Neural cell (in vitro differentiated cells): ENCODE data around the gene PIK3R3. TPM values are rescaled to one million over a fixed set of nuclear protein-coding genes. Genes with fewer than 3 reads are reported as not detected.

Source experiments
- H2AFZ ChIP-seq: fragments of 200-600, 300-800 bp; sonication (generic), shearing (Covaris generic); 2 replicates; pipeline ENCODE4 v1.6.0; 2014; ENCODE audit warnings: low read depth, mild to moderate bottlenecking, antibody characterized with exemption, low read length, moderate library complexity
- H3F3A ChIP-seq: fragments of 200-600 bp; shearing (Covaris generic); 2 replicates; pipeline ENCODE4 v1.6.1; 2016; ENCODE audit warnings: mild to moderate bottlenecking, moderate library complexity, mixed read lengths, antibody characterized with exemption, low read length; ENCODE audit not compliant: insufficient read depth, poor library complexity, severe bottlenecking
- H3K27ac ChIP-seq: fragments of 200-600, 300-800 bp; sonication (generic), shearing (Covaris generic); 2 replicates; pipeline ENCODE4 v1.5.1; 2014; ENCODE audit warnings: mild to moderate bottlenecking, low read length, moderate library complexity
- H3K27me3 ChIP-seq: fragments of 300-800, 200-600 bp; sonication (generic), shearing (Covaris generic); 2 replicates; pipeline ENCODE4 v1.6.0; 2014; ENCODE audit warnings: mild to moderate bottlenecking, low read depth, low read length, moderate library complexity; ENCODE audit not compliant: insufficient read depth
- H3K36me3 ChIP-seq: fragments of 300-800, 200-600 bp; sonication (generic), shearing (Covaris generic); 2 replicates; pipeline ENCODE4 v1.5.1; 2014; ENCODE audit warnings: mild to moderate bottlenecking, antibody characterized with exemption, low read length, moderate library complexity; ENCODE audit not compliant: insufficient read depth
- H3K4me2 ChIP-seq: fragments of 300-800, 200-600 bp; sonication (generic), shearing (Covaris generic); 2 replicates; pipeline ENCODE4 v1.6.0; 2014; ENCODE audit warnings: mild to moderate bottlenecking, low read length
- H3K4me3 ChIP-seq: fragments of 300-800, 200-600 bp; sonication (generic), shearing (Covaris generic); 2 replicates; pipeline ENCODE4 v1.5.1; 2014; ENCODE audit warnings: mild to moderate bottlenecking, low read length, moderate library complexity
- H3K79me2 ChIP-seq: fragments of 200-600 bp; shearing (Covaris generic); replicated peaks from 2 replicates; pipeline ENCODE4 v1.6.0; 2014; ENCODE audit warnings: mild to moderate bottlenecking, low read length, moderate library complexity; ENCODE audit not compliant: insufficient read depth
- H3K9ac ChIP-seq: fragments of 300-800, 200-600 bp; sonication (generic), shearing (Covaris generic); 2 replicates; pipeline ENCODE4 v1.6.1; 2016; ENCODE audit warnings: mild to moderate bottlenecking, low read length, mixed read lengths
- H3K9me2 ChIP-seq: fragments of 200-600 bp; shearing (Covaris generic); 2 replicates; pipeline ENCODE4 v1.6.1; 2016; ENCODE audit warnings: mild to moderate bottlenecking, low read length, mixed read lengths; ENCODE audit not compliant: insufficient read depth
- H3K9me3 ChIP-seq: fragments of 200-600, 300-800 bp; sonication (generic), shearing (Covaris generic); 2 replicates; pipeline ENCODE4 v1.6.1; 2016; ENCODE audit warnings: mild to moderate bottlenecking, mixed run types, low read length, moderate library complexity, mixed read lengths
- H4K20me1 ChIP-seq: fragments of 200-600 bp; shearing (Covaris generic); 2 replicates; pipeline ENCODE4 v1.6.1; 2016; ENCODE audit warnings: mild to moderate bottlenecking, mixed run types; ENCODE audit not compliant: insufficient read depth
- CTCF ChIP-seq: fragments of 450-650 bp; IDR thresholded peaks from 2 replicates; pipeline ENCODE4 v1.5.1; 2014; ENCODE audit warnings: antibody characterized with exemption, mild to moderate bottlenecking, moderate library complexity; ENCODE audit not compliant: poor library complexity, severe bottlenecking
- EP300 ChIP-seq: fragments of 450-650 bp; conservative IDR thresholded peaks from 2 replicates; pipeline ENCODE4 v1.6.1; 2014; ENCODE audit warnings: antibody characterized with exemption, mild to moderate bottlenecking, moderate library complexity; ENCODE audit not compliant: poor library complexity, severe bottlenecking
- EZH2 ChIP-seq: fragments of 200-600, 300-800 bp; shearing (Covaris generic), sonication (generic); IDR thresholded peaks from 2 replicates; pipeline ENCODE4 v1.6.1; 2014; ENCODE audit warnings: antibody characterized with exemption, low read length, borderline replicate concordance, mild to moderate bottlenecking; ENCODE audit not compliant: insufficient read depth, poor library complexity, severe bottlenecking
- MXI1 ChIP-seq: fragments of 450-650 bp; conservative IDR thresholded peaks from 2 replicates; pipeline ENCODE4 v1.6.1; 2014; ENCODE audit warnings: antibody characterized with exemption, mild to moderate bottlenecking; ENCODE audit not compliant: poor library complexity, severe bottlenecking
- POLR2AphosphoS5 ChIP-seq: IDR thresholded peaks from 2 replicates; pipeline ENCODE4 v1.6.1; 2012
- RAD21 ChIP-seq: fragments of 450-650 bp; conservative IDR thresholded peaks from 2 replicates; pipeline ENCODE4 v1.6.1; 2014; ENCODE audit warnings: antibody characterized with exemption, mild to moderate bottlenecking, moderate library complexity
- SMC3 ChIP-seq: fragments of 450-650 bp; conservative IDR thresholded peaks from 2 replicates; pipeline ENCODE4 v1.6.1; 2014; ENCODE audit warnings: antibody characterized with exemption, mild to moderate bottlenecking, moderate library complexity; ENCODE audit not compliant: poor library complexity
- TAF1 ChIP-seq: IDR thresholded peaks from 2 replicates; pipeline ENCODE4 v1.6.1; 2012; ENCODE audit warnings: low read depth
- polyA plus RNA-seq: library from polyadenylated mRNA; depleted of rRNA; stranded (reverse); fragments of >200 nt; gene quantifications from 2 replicates; pipeline ENCODE4 v1.2.3, GENCODE V29; 2014
- TF ChIP-seq, protein P1 (sequence below): IDR thresholded peaks from 2 replicates; pipeline ENCODE4 v1.6.1; 2012; ENCODE audit warnings: borderline replicate concordance

PIK3R3 gene
- polyA plus RNA-seq, 1 donor from 2014 or later, result 119 TPM

GRCh38 chr1:46150085-46150484, 17.7 kb upstream of the PIK3R3 start (continued):
- TF ChIP-seq CTCF, result no peak
- no peak for TF ChIP-seq TAF1

DNA sequence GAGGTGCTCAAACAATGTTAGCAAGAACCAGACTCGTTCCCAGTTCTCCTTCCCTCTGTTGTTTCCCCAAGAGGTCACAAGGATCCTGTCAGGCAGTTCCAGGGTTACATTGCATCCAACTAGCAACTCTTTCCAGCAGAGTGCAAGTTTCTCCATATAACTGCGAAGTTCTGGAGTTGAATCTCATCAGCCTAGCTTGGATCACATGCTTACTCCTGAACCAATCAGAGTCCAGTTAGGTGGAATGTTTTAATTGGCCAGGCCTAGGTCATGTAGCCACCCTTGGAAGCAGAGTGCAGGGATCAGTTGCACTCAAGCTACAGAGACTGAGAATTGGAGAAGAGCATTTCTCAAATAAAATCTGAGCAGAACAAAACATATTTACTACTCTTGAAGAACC, 15.9 kb upstream of the PIK3R3 start:
- no peaks in the 10 kb centered on the region for H4K20me1 ChIP-seq
- no peak overlapping the region for H3K27ac ChIP-seq
- H3K27me3 ChIP-seq, result no peaks in the 10 kb centered on the region
- no peaks in the 10 kb centered on the region for H3K36me3 ChIP-seq
- no peak overlapping the region for H3K4me3 ChIP-seq
- no peaks in the 10 kb centered on the region for H3K79me2 ChIP-seq
- H3K4me2 ChIP-seq, result no peak overlapping the region
- no peaks in the 10 kb centered on the region for H3F3A ChIP-seq
- TF ChIP-seq CTCF (no peak), MXI1 (no peak), POLR2AphosphoS5 (no peak), SMC3 (no peak), EZH2 (no peak), EP300 (no peak), RAD21 (no peak), TAF1 (no peak)
- TF ChIP-seq, protein P1, sequence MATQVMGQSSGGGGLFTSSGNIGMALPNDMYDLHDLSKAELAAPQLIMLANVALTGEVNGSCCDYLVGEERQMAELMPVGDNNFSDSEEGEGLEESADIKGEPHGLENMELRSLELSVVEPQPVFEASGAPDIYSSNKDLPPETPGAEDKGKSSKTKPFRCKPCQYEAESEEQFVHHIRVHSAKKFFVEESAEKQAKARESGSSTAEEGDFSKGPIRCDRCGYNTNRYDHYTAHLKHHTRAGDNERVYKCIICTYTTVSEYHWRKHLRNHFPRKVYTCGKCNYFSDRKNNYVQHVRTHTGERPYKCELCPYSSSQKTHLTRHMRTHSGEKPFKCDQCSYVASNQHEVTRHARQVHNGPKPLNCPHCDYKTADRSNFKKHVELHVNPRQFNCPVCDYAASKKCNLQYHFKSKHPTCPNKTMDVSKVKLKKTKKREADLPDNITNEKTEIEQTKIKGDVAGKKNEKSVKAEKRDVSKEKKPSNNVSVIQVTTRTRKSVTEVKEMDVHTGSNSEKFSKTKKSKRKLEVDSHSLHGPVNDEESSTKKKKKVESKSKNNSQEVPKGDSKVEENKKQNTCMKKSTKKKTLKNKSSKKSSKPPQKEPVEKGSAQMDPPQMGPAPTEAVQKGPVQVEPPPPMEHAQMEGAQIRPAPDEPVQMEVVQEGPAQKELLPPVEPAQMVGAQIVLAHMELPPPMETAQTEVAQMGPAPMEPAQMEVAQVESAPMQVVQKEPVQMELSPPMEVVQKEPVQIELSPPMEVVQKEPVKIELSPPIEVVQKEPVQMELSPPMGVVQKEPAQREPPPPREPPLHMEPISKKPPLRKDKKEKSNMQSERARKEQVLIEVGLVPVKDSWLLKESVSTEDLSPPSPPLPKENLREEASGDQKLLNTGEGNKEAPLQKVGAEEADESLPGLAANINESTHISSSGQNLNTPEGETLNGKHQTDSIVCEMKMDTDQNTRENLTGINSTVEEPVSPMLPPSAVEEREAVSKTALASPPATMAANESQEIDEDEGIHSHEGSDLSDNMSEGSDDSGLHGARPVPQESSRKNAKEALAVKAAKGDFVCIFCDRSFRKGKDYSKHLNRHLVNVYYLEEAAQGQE, result no peak
- H3K9me3 ChIP-seq, result no peaks in the 10 kb centered on the region
- H3K9me2 ChIP-seq, result no peaks in the 10 kb centered on the region
- H2AFZ ChIP-seq, result no peak overlapping the region
- H3K9ac ChIP-seq, result no peak overlapping the region

- no peak overlapping the region for H3K4me2 ChIP-seq
- H3K36me3 ChIP-seq, result no peaks in the 10 kb centered on the region
- no peak overlapping the region for H3K4me3 ChIP-seq
- H3K9me2 ChIP-seq, result no peaks in the 10 kb centered on the region
- H3K9me3 ChIP-seq, result no peaks in the 10 kb centered on the region
- no peaks in the 10 kb centered on the region for H3K27me3 ChIP-seq
- no peaks in the 10 kb centered on the region for H3K79me2 ChIP-seq
- no peak overlapping the region for H2AFZ ChIP-seq
- H3K9ac ChIP-seq, result no peak overlapping the region
- no peak for TF ChIP-seq SMC3
- TF ChIP-seq RAD21, result no peak
- no peak for TF ChIP-seq CTCF
- TF ChIP-seq TAF1, result no peak
- TF ChIP-seq EP300, result no peak
- no peak for TF ChIP-seq MXI1
- TF ChIP-seq, protein P1, result no peak
- TF ChIP-seq POLR2AphosphoS5, result no peak
- H3K27ac ChIP-seq, result no peak overlapping the region
- H3F3A ChIP-seq, result no peaks in the 10 kb centered on the region
- H4K20me1 ChIP-seq, result no peaks in the 10 kb centered on the region
Observed at GRCh38 chr1:46137916-46138315, 5.5 kb upstream of the PIK3R3 start.
